Nephron progenitor cell (in vitro differentiated cells): ENCODE results near the gene SMIM13.

Experiments used
- DNase-seq: peaks from one replicate; pipeline ENCODE4 v3.0.0; 2021
- H3K27ac Mint-ChIP-seq: 2 replicates; pipeline ENCODE4 v1.8.0; 2021; ENCODE audit warnings: mild to moderate bottlenecking, moderate library complexity, mixed read lengths
- H3K27me3 Mint-ChIP-seq: 2 replicates; pipeline ENCODE4 v1.8.0; 2021; ENCODE audit warnings: mild to moderate bottlenecking, low read depth, mixed read lengths; ENCODE audit not compliant: poor library complexity
- H3K36me3 Mint-ChIP-seq: 2 replicates; pipeline ENCODE4 v1.8.0; 2021; ENCODE audit warnings: low read depth, mixed read lengths
- H3K4me1 Mint-ChIP-seq: 2 replicates; pipeline ENCODE4 v1.8.0; 2021; ENCODE audit warnings: mixed read lengths
- H3K4me3 Mint-ChIP-seq: 2 replicates; pipeline ENCODE4 v1.8.0; 2021; ENCODE audit warnings: mild to moderate bottlenecking, moderate library complexity, mixed read lengths
- H3K9me3 Mint-ChIP-seq: 2 replicates; pipeline ENCODE4 v1.8.0; 2021; ENCODE audit warnings: mild to moderate bottlenecking, moderate library complexity, mixed read lengths
- CTCF ChIP-seq: fragments of 200-600 bp; sonication (generic); IDR thresholded peaks from 2 replicates; pipeline ENCODE4 v1.5.0; 2021; ENCODE audit warnings: antibody characterized with exemption

SMIM13 gene

GRCh38 chr6:11183761-11184362 lies 90.2 kb downstream of the SMIM13 start:
- peaks cover 15% of the 10 kb centered on the region for H3K9me3 Mint-ChIP-seq
- no peak for DNase-seq
- no peak overlapping the region for H3K4me3 Mint-ChIP-seq
- no peak for TF ChIP-seq CTCF
- peaks cover 6% of the 10 kb centered on the region for H3K27me3 Mint-ChIP-seq
- H3K36me3 Mint-ChIP-seq = peaks cover 70% of the 10 kb centered on the region
- no peak overlapping the region for H3K27ac Mint-ChIP-seq
- H3K4me1 Mint-ChIP-seq = no peaks in the 10 kb centered on the region

GRCh38 chr6:11185204-11185842 lies 91.7 kb downstream of the SMIM13 start:
- Mint-ChIP-seq H3K4me3 (no peak overlapping the region), H3K36me3 (peaks cover 79% of the 10 kb centered on the region), H3K27me3 (peaks cover 6% of the 10 kb centered on the region), H3K9me3 (peaks cover 15% of the 10 kb centered on the region), H3K4me1 (peaks cover under 1% of the 10 kb centered on the region), H3K27ac (no peak overlapping the region)
- no peak for TF ChIP-seq CTCF
- DNase-seq = no peak

- peaks cover 6% of the 10 kb centered on the region for H3K27me3 Mint-ChIP-seq
- H3K4me1 Mint-ChIP-seq = peaks cover 4% of the 10 kb centered on the region
- peaks cover 3% of the 10 kb centered on the region for H3K9me3 Mint-ChIP-seq
- H3K4me3 Mint-ChIP-seq = no peak overlapping the region
- no peak overlapping the region for H3K27ac Mint-ChIP-seq
- no peak for TF ChIP-seq CTCF
- H3K36me3 Mint-ChIP-seq = peaks cover 87% of the 10 kb centered on the region
- no peak for DNase-seq
These were observed 93.7 kb downstream of the SMIM13 start for GRCh38 chr6:11187301-11187700.
